ENCODE results near the gene RRAGD.
"Not testable (repeated sequence)": the region's sequence is repeated elsewhere in the genome, so short reads cannot be mapped to it uniquely, and the experiment has no call there.

Gene RRAGD

DNA sequence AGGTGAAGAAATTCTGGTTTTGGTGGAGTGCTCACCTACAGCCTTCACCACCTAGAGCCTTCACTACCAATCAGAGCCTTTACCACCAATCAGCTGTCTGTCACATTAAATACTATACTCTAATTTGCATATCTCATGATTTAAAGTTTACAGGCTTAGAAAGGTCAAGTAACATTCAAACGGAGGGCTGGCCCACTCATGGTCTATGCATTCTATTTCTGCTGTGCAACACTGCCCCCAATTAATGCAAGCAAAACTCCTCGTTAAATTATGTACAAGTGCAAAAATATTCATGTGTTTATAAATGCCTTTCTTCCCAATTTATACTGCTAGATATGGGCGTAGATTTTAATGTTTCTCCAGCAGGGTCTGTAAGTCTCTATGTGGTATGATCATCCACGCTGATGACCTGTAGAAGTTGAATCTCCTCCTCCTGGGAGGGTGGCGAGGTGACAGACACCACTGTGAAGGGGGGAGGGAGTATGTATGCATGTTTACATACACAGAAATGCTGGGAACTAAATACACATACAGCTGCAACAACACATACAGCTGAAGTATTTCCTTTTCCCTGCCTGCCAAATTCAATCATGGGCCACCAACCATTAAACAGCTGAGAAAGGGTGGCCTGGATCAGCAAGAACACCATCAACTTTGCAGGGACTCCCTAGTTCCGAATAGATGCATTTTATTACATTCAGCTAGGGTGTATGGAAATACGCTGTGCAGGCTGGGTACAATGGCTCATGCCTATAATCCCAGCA lies 13.1 kb downstream of the RRAGD start:
- no peak overlapping the region for H3K27ac ChIP-seq (ENCODE audit: low read depth, low read length, severe bottlenecking)
- H3K36me3 ChIP-seq (ENCODE audit: control insufficient read depth, insufficient read depth, low read length), result no peaks in the 10 kb centered on the region
- no peaks in the 10 kb centered on the region for H3K4me1 ChIP-seq (ENCODE audit: control insufficient read depth, insufficient read depth, low read length, poor library complexity, severe bottlenecking)
- H3K4me3 ChIP-seq (ENCODE audit: extremely low read depth, insufficient read depth, low read length, poor library complexity, severe bottlenecking), result no peak overlapping the region
- H3K9me3 ChIP-seq (ENCODE audit: control insufficient read depth, low read length), result no peaks in the 10 kb centered on the region
- WGBS, 2 experiments (ENCODE audit: insufficient coverage in 2 of 2), result 92 to 100% methylated on average over 1 to 2 of the region's 7 CpGs

DNA sequence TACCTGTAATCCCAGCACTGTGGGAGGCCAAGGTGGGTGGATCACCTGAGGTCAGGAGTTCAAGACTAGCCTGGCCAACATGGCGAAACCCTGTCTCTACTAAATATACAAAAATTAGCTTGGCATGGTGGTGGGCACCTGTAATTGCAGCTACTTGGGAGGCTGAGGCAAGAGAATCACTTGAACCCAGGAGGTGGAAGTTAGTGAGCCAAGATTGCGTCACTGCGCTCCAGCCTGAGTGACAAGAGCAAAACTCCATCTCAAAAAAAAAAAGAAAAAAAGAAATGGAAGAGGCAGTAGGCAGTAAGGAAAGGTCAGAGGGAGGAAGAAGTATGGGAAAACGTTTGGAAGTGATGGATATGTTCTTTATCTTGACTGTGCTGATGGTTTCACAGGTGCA lies 14.2 kb downstream of the RRAGD start:
- not testable (repeated sequence) for H3K27ac ChIP-seq (ENCODE audit: low read depth, low read length, severe bottlenecking); H3K36me3 ChIP-seq (ENCODE audit: control insufficient read depth, insufficient read depth, low read length); H3K4me3 ChIP-seq (ENCODE audit: extremely low read depth, insufficient read depth, low read length, poor library complexity, severe bottlenecking); H3K4me1 ChIP-seq (ENCODE audit: control insufficient read depth, insufficient read depth, low read length, poor library complexity, severe bottlenecking); H3K9me3 ChIP-seq (ENCODE audit: control insufficient read depth, low read length)
- 40 to 73% methylated on average over 1 to 3 of the region's 4 CpGs for WGBS, 2 experiments (ENCODE audit: insufficient coverage in 2 of 2)

GRCh38 chr6:89393659-89394058 lies 18.4 kb downstream of the RRAGD start:
- H3K4me3 ChIP-seq (ENCODE audit: extremely low read depth, insufficient read depth, low read length, poor library complexity, severe bottlenecking), result no peak overlapping the region
- H3K36me3 ChIP-seq (ENCODE audit: control insufficient read depth, insufficient read depth, low read length), result no peaks in the 10 kb centered on the region
- no peaks in the 10 kb centered on the region for H3K9me3 ChIP-seq (ENCODE audit: control insufficient read depth, low read length)
- 100% methylated on average over 1 of the region's 1 CpG; no CpG with 5 or more reads in 1 of the 2 experiments for WGBS, 2 experiments (ENCODE audit: insufficient coverage in 2 of 2)
- H3K27ac ChIP-seq (ENCODE audit: low read depth, low read length, severe bottlenecking), result no peak overlapping the region
- H3K4me1 ChIP-seq (ENCODE audit: control insufficient read depth, insufficient read depth, low read length, poor library complexity, severe bottlenecking), result no peaks in the 10 kb centered on the region

GRCh38 chr6:89392823-89393222 lies 19.2 kb downstream of the RRAGD start:
- no peak overlapping the region for H3K27ac ChIP-seq (ENCODE audit: low read depth, low read length, severe bottlenecking)
- no peaks in the 10 kb centered on the region for H3K9me3 ChIP-seq (ENCODE audit: control insufficient read depth, low read length)
- no peaks in the 10 kb centered on the region for H3K4me1 ChIP-seq (ENCODE audit: control insufficient read depth, insufficient read depth, low read length, poor library complexity, severe bottlenecking)
- H3K4me3 ChIP-seq (ENCODE audit: extremely low read depth, insufficient read depth, low read length, poor library complexity, severe bottlenecking), result no peak overlapping the region
- no peaks in the 10 kb centered on the region for H3K36me3 ChIP-seq (ENCODE audit: control insufficient read depth, insufficient read depth, low read length)

GRCh38 chr6:89388846-89389245 lies 23.2 kb downstream of the RRAGD start:
- H3K9me3 ChIP-seq (ENCODE audit: control insufficient read depth, low read length), result no peaks in the 10 kb centered on the region
- no peak overlapping the region for H3K4me3 ChIP-seq (ENCODE audit: extremely low read depth, insufficient read depth, low read length, poor library complexity, severe bottlenecking)
- no peaks in the 10 kb centered on the region for H3K4me1 ChIP-seq (ENCODE audit: control insufficient read depth, insufficient read depth, low read length, poor library complexity, severe bottlenecking)
- H3K27ac ChIP-seq (ENCODE audit: low read depth, low read length, severe bottlenecking), result no peak overlapping the region
- 92 to 95% methylated on average over 6 of the region's 6 CpGs for WGBS, 2 experiments (ENCODE audit: insufficient coverage in 2 of 2)
- H3K36me3 ChIP-seq (ENCODE audit: control insufficient read depth, insufficient read depth, low read length), result no peaks in the 10 kb centered on the region

DNA sequence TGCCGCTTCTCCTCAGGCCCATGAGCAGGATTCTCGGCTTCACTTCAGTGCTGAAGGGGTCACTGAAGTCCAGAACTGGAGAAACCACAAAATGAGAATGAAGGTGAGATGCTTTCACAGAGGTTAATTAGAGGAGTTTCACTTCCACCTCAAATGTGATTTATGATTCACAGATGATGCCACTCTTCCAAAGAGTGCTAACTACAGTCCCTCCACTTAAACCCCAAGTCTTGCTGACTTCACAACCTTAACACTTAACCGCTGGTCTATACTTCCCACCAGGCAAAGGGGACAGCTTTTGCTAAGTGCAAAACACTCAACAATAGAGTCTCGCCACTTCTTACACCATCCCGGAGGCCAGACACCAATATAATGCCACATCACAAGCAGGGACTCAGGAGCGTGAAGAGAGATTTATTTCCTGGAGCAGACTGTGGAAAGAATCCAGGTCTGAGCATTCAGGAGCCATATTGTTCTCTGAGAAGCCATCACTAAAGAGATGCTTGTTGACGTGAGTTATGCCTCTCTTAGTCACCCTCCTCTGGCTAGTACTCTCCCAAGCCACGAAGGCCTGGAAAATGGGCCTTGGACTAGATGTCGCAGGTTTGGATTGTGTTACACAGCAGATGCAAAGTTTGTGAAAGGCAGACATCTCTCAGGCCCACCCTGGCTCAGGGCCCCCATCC lies 24.4 kb downstream of the RRAGD start:
- Histone ChIP-seq H3K36me3 (ENCODE audit: control insufficient read depth, insufficient read depth, low read length) (no peaks in the 10 kb centered on the region), H3K4me3 (ENCODE audit: extremely low read depth, insufficient read depth, low read length, poor library complexity, severe bottlenecking) (no peak overlapping the region), H3K9me3 (ENCODE audit: control insufficient read depth, low read length) (no peaks in the 10 kb centered on the region), H3K27ac (ENCODE audit: low read depth, low read length, severe bottlenecking) (no peak overlapping the region), H3K4me1 (ENCODE audit: control insufficient read depth, insufficient read depth, low read length, poor library complexity, severe bottlenecking) (no peaks in the 10 kb centered on the region)
- WGBS, 2 experiments (ENCODE audit: insufficient coverage in 2 of 2), result 90 to 98% methylated on average over 7 of the region's 9 CpGs

- no peaks in the 10 kb centered on the region for H3K9me3 ChIP-seq (ENCODE audit: control insufficient read depth, low read length)
- no peak overlapping the region for H3K4me3 ChIP-seq (ENCODE audit: extremely low read depth, insufficient read depth, low read length, poor library complexity, severe bottlenecking)
- H3K4me1 ChIP-seq (ENCODE audit: control insufficient read depth, insufficient read depth, low read length, poor library complexity, severe bottlenecking), result no peaks in the 10 kb centered on the region
- no peak overlapping the region for H3K27ac ChIP-seq (ENCODE audit: low read depth, low read length, severe bottlenecking)
- 93 to 96% methylated on average over 6 of the region's 6 CpGs for WGBS, 2 experiments (ENCODE audit: insufficient coverage in 2 of 2)
- H3K36me3 ChIP-seq (ENCODE audit: control insufficient read depth, insufficient read depth, low read length), result no peaks in the 10 kb centered on the region
Measured at GRCh38 chr6:89386917-89387491, 25.1 kb downstream of the RRAGD start.

DNA sequence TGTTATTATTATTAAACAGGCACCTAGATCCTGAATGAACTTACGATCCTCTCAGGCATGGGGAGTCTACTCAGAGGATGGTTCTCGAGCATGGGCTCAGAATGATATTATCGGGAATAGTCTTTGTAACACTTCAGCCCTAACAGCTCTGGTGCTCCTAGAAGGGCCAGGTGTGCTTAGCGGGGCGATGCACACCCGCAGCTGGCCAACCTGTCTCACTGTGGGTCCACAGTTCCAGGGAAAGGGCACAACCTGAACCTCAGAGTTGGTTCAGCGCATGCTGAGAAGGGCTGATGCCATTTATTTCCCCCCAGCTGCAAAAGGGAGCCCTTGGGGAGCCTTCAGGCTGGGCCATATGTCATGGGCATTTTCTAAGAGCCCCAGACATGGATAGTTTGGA lies 26.2 kb downstream of the RRAGD start:
- no peak overlapping the region for H3K4me3 ChIP-seq (ENCODE audit: extremely low read depth, insufficient read depth, low read length, poor library complexity, severe bottlenecking)
- no peaks in the 10 kb centered on the region for H3K36me3 ChIP-seq (ENCODE audit: control insufficient read depth, insufficient read depth, low read length)
- H3K4me1 ChIP-seq (ENCODE audit: control insufficient read depth, insufficient read depth, low read length, poor library complexity, severe bottlenecking), result no peaks in the 10 kb centered on the region
- WGBS, 2 experiments (ENCODE audit: insufficient coverage in 2 of 2), result 96 to 97% methylated on average over 7 of the region's 7 CpGs
- no peaks in the 10 kb centered on the region for H3K9me3 ChIP-seq (ENCODE audit: control insufficient read depth, low read length)
- H3K27ac ChIP-seq (ENCODE audit: low read depth, low read length, severe bottlenecking), result no peak overlapping the region

- Histone ChIP-seq H3K27ac (ENCODE audit: low read depth, low read length, severe bottlenecking) (no peak overlapping the region), H3K4me1 (ENCODE audit: control insufficient read depth, insufficient read depth, low read length, poor library complexity, severe bottlenecking) (no peaks in the 10 kb centered on the region), H3K4me3 (ENCODE audit: extremely low read depth, insufficient read depth, low read length, poor library complexity, severe bottlenecking) (no peak overlapping the region), H3K36me3 (ENCODE audit: control insufficient read depth, insufficient read depth, low read length) (no peaks in the 10 kb centered on the region), H3K9me3 (ENCODE audit: control insufficient read depth, low read length) (no peaks in the 10 kb centered on the region)
- WGBS, 2 experiments (ENCODE audit: insufficient coverage in 2 of 2), result 86 to 100% methylated on average over 1 to 2 of the region's 5 CpGs
Measured at GRCh38 chr6:89385156-89385667, 26.9 kb downstream of the RRAGD start.

GRCh38 chr6:89381031-89381430 lies 31.0 kb downstream of the RRAGD start:
- H3K36me3 ChIP-seq (ENCODE audit: control insufficient read depth, insufficient read depth, low read length), result no peaks in the 10 kb centered on the region
- no peak overlapping the region for H3K27ac ChIP-seq (ENCODE audit: low read depth, low read length, severe bottlenecking)
- H3K4me3 ChIP-seq (ENCODE audit: extremely low read depth, insufficient read depth, low read length, poor library complexity, severe bottlenecking), result no peak overlapping the region
- no peaks in the 10 kb centered on the region for H3K9me3 ChIP-seq (ENCODE audit: control insufficient read depth, low read length)
- 78 to 85% methylated on average over 2 of the region's 2 CpGs for WGBS, 2 experiments (ENCODE audit: insufficient coverage in 2 of 2)
- H3K4me1 ChIP-seq (ENCODE audit: control insufficient read depth, insufficient read depth, low read length, poor library complexity, severe bottlenecking), result no peaks in the 10 kb centered on the region

DNA sequence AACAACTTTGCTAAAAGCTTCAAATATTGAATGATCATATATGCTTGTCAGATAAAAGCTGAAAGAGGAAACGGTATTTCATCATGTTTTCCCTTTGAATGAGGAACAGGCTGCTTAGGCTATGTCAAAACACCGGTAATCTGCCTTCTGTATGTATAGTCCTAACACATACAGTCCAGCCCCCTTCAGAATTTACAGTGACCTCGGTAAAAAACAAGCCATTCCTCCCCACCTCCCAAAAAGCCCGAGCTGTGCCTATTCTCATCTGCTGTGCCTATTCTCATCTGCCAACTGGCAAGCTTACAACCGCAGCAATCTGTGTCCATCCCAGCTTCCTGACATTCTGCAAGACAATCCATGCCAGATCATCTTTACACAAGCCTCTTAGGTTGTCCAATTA lies 32.8 kb downstream of the RRAGD start:
- H3K27ac ChIP-seq (ENCODE audit: low read depth, low read length, severe bottlenecking), result no peak overlapping the region
- no peak overlapping the region for H3K4me3 ChIP-seq (ENCODE audit: extremely low read depth, insufficient read depth, low read length, poor library complexity, severe bottlenecking)
- H3K9me3 ChIP-seq (ENCODE audit: control insufficient read depth, low read length), result no peaks in the 10 kb centered on the region
- H3K36me3 ChIP-seq (ENCODE audit: control insufficient read depth, insufficient read depth, low read length), result no peaks in the 10 kb centered on the region
- 84 to 92% methylated on average over 4 to 5 of the region's 5 CpGs for WGBS, 2 experiments (ENCODE audit: insufficient coverage in 2 of 2)
- H3K4me1 ChIP-seq (ENCODE audit: control insufficient read depth, insufficient read depth, low read length, poor library complexity, severe bottlenecking), result no peaks in the 10 kb centered on the region
